Pancreas (tissue), 10 donors: Measurements from ENCODE around the gene RNF40. TPM values are rescaled to one million over a fixed set of nuclear protein-coding genes. Genes with fewer than 3 reads are reported as not detected.
"Not testable (repeated sequence)": the region's sequence is repeated elsewhere in the genome, so short reads cannot be mapped to it uniquely, and the experiment has no call there.

Source experiments
- ATAC-seq, 4 donors: fragments of 200-7000 bp; cut with Tn5 transposase; one replicate each; pipeline versions ENCODE4 v1.8.0 to v1.9.1; 2020; ENCODE audit warnings: mild to moderate bottlenecking in 4 of 4, moderate library complexity in 4 of 4
- DNase-seq, 6 donors: peaks; one replicate each; pipeline ENCODE4 v3.0.0-alpha.2; 2020
- FAIRE-seq: peaks from 2 replicates; lab custom pipeline; 2012; peaks lifted over from hg19 to GRCh38; lab: Jason Lieb, UNC
- H3K27ac ChIP-seq, 4 donors: fragments of 200-600 bp; sonication (generic); 1 replicate in 3 of 4; 2 replicates in 1 of 4; pipeline versions ENCODE4 v1.5.0 to v1.8.0; 2020
- H3K27me3 ChIP-seq, 4 donors: fragments of 200-600 bp; one replicate each; pipeline ENCODE4 v1.8.0; 2021
- H3K36me3 ChIP-seq, 3 donors: fragments of 200-600 bp; sonication (generic) in 1 of 3; one replicate each; pipeline versions ENCODE4 v1.5.0 to v1.8.0; 2020 to 2021
- H3K4me1 ChIP-seq, 3 donors: fragments of 200-600 bp; one replicate each; pipeline ENCODE4 v1.8.0; 2021
- H3K4me3 ChIP-seq, 4 donors: fragments of 200-600 bp; sonication (generic) in 2 of 4; one replicate each; pipeline versions ENCODE4 v1.5.0 to v1.8.0; 2020 to 2021
- H3K9me3 ChIP-seq, 4 donors: fragments of 200-600 bp; one replicate each; pipeline ENCODE4 v1.8.0; 2021
- WGBS, 2 donors: extraction: QIAGEN DNeasy Blood & Tissue Kit; methylation state at CpG; one replicate each; pipeline ENCODE4 v1.1.7; 2013; 5-methylcytosine and 5-hydroxymethylcytosine counted together
- intact Hi-C, 3 donors: fragments of 100-400 bp; cut with DNase I; formaldehyde crosslinking; loops; one replicate each; pipeline versions ENCODE4 v1.11.1 to v1.14.2; 2022
- polyA plus RNA-seq, 2 donors: library from polyadenylated mRNA; stranded (reverse); fragments of 200-250 nt; gene quantifications; one replicate each; pipeline ENCODE4 v1.2.3, GENCODE V29; 2013
- total RNA-seq, 6 donors: library from RNA; stranded (reverse); fragmentation: NEBNext Ultra II Directional in 4 of 6; extraction: Animal tissue kit (Norgen Biotek cat#: 25700) in 4 of 6; gene quantifications; one replicate each; pipeline versions ENCODE4 v1.2.1 to v1.2.4, GENCODE V29; 2021 to 2023
- TF ChIP-seq, protein P1 (sequence below), 4 donors: fragments of 200-600 bp; sonication (generic) in 3 of 4; IDR thresholded peaks; one replicate each; pipeline versions ENCODE4 v1.5.0 to v1.8.0; 2021; ENCODE audit warnings: antibody characterized with exemption in 4 of 4
- donor health status: healthy with polysubstance abuse.
- donor health status: DM: no; HTN: no; CAD: no; lungs with moderate emphysema.
- donor health status: DM: no; HTN: no; CAD: no.
- donor health status: control.
- donor health status: control.
- donor health status: Bipolar disorder and iron deficiency.
- donor health status: DM: yes; HTN: yes; CAD: no.
- donor health status: DM: no; HTN: no; CAD: no.
- donor health status: DM: no; HTN: no; CAD: no.
- donor health status: DM: yes; HTN: yes; CAD: no.

Gene RNF40
- total and polyA plus RNA-seq, 8 donors = 37.7 to 68.4 (median 42.5) TPM

DNA sequence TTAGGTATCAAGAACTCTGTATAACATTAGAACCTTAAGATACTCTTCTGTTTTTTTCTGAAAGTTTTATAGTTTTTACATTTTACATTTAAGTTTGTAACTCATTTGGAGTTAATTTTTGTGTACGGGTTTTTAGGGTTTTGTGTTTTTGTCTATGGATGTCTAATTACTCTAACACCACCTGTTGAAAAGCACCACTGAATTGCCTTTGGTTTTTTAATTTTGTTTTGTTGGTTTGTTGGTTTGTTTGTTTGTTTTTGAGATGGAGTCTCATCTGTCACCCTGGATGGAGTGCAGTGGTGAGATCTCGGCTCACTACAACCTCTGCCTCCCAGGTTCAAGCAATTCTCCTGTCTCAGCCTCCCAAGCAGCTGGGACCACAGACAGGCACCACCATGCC lies 54.6 kb downstream of the RNF40 start:
- WGBS, 2 donors = 54 to 74% methylated on average over 2 of the region's 2 CpGs
- Histone ChIP-seq H3K9me3 (no peaks in the 10 kb centered on the region), H3K36me3 (no peaks in the 10 kb centered on the region), H3K4me1 (peaks cover 0 to 5% (median 3%) of the 10 kb centered on the region in 3 donors), H3K27ac (no peak overlapping the region), H3K4me3 (no peak overlapping the region), H3K27me3 (no peaks in the 10 kb centered on the region)
- DNase-seq = no peak
- TF ChIP-seq, protein P1, sequence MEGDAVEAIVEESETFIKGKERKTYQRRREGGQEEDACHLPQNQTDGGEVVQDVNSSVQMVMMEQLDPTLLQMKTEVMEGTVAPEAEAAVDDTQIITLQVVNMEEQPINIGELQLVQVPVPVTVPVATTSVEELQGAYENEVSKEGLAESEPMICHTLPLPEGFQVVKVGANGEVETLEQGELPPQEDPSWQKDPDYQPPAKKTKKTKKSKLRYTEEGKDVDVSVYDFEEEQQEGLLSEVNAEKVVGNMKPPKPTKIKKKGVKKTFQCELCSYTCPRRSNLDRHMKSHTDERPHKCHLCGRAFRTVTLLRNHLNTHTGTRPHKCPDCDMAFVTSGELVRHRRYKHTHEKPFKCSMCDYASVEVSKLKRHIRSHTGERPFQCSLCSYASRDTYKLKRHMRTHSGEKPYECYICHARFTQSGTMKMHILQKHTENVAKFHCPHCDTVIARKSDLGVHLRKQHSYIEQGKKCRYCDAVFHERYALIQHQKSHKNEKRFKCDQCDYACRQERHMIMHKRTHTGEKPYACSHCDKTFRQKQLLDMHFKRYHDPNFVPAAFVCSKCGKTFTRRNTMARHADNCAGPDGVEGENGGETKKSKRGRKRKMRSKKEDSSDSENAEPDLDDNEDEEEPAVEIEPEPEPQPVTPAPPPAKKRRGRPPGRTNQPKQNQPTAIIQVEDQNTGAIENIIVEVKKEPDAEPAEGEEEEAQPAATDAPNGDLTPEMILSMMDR (IDR thresholded peaks at IDR 0.05) = no peak
- no peak for ATAC-seq
- FAIRE-seq = no peak
- intact Hi-C loops = no loop called here

DNA sequence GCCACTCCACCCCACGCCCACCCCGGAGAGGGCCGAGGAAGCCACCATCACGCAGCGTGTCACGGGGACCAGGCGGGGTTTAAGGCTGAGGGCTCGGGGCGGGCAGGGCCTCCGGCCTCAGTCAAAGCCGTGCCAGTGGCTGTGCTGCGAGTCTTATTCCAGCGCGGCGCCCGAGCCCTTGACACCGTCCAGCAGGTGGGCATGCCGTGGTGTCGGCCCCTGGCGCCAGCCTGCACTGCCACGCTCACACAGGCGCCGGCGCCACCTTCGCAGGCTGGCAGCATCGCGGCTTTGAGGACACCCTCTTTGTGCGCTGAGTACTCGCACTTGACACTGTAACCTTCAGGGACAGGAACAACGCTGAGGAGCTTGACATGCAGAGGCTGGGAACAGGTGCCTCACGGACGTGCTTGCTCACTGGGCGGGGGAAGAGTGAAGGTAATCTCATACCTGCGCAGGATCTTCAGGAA lies 58.9 kb downstream of the RNF40 start:
- no peaks in the 10 kb centered on the region for H3K4me1 ChIP-seq
- H3K27ac ChIP-seq = no peak overlapping the region
- FAIRE-seq (no peak), ATAC-seq (peak in 1 of 4 donors; percentile 45), DNase-seq (peak in 1 of 6 donors; percentile 51)
- no peak overlapping the region for H3K4me3 ChIP-seq
- TF ChIP-seq, protein P1 (IDR thresholded peaks at IDR 0.05) = no peak
- no peaks in the 10 kb centered on the region for H3K27me3 ChIP-seq
- no peaks in the 10 kb centered on the region for H3K36me3 ChIP-seq
- no peaks in the 10 kb centered on the region for H3K9me3 ChIP-seq
- WGBS, 2 donors = 76 to 77% methylated on average over 34 of the region's 34 CpGs
- intact Hi-C loops = no loop called here

DNA sequence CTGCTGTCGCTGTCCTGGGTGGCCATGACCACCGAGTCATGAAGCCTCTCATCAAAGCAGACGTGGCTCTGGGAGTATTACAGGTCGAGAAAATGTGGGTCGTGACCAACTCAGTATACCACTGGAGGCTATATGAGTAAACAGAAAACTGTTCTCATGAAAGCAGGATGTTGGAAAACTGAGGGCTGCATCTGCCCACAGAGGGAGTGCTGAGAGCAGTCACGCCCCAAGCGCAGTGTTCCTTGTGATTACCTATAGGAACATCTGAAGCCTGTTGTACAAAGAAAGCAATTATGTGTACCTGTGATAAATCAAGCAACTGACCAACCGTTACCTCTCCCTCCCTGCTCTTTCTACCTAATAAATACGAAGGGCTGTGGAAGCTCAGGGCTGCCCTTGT lies 59.3 kb downstream of the RNF40 start:
- H3K4me1 ChIP-seq, ATAC-seq, FAIRE-seq, intact Hi-C loops, DNase-seq, H3K4me3 ChIP-seq, H3K36me3 ChIP-seq, H3K9me3 ChIP-seq, H3K27me3 ChIP-seq, H3K27ac ChIP-seq: not testable (repeated sequence)
- 76 to 79% methylated on average over 9 of the region's 9 CpGs for WGBS, 2 donors

DNA sequence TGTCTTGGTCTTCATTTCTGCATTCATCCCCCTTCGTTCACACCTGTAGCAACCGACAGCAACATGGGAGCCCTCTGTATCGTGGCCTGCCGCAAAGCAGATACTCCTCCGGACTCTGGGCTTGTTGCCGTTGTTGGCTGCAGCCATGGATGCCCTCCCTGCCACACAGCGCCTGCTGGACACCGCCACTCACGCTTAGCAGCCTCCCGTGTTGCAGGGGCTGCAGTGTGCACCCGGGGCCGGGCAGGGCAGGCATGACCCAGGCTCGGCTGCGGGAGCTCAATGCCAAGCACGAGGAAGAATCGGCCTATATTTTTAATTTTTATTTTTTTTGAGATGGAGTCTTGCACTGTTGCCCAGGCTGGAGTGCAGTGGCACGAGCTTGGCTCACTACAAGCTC lies 59.8 kb downstream of the RNF40 start:
- Histone ChIP-seq H3K27ac (no peak overlapping the region), H3K27me3 (no peaks in the 10 kb centered on the region), H3K36me3 (no peaks in the 10 kb centered on the region), H3K4me3 (no peak overlapping the region), H3K9me3 (no peaks in the 10 kb centered on the region), H3K4me1 (no peaks in the 10 kb centered on the region)
- DNase-seq = no peak
- TF ChIP-seq, protein P1 (IDR thresholded peaks at IDR 0.05) = no peak
- intact Hi-C loops = no loop called here
- 83 to 89% methylated on average over 17 of the region's 17 CpGs for WGBS, 2 donors
- ATAC-seq = no peak
- no peak for FAIRE-seq

Other genes with a start within 250 kb of the RNF40 start
- gene ZNF768, start 235.8 kb upstream of the RNF40 start, total RNA-seq = 10 to 100 TPM; 11.7 to 21.3 (median 13.5) TPM
- gene ZNF768, start 235.8 kb upstream of the RNF40 start, polyA plus RNA-seq = 10 to 100 TPM; 26.7 to 31.4 TPM
- 1 to 10 TPM; 2.7 to 6.0 (median 4.5) TPM for gene ZNF747, start 227.5 kb upstream of the RNF40 start, total RNA-seq
- gene ZNF747, start 227.5 kb upstream of the RNF40 start, polyA plus RNA-seq = 1 to 10 TPM; 5.5 to 6.9 TPM
- gene ZNF764, start 203.9 kb upstream of the RNF40 start, total RNA-seq = 1 to 10 TPM; 3.1 to 5.6 (median 4.0) TPM
- 1 to 10 TPM; 4.8 to 5.4 TPM for gene ZNF764, start 203.9 kb upstream of the RNF40 start, polyA plus RNA-seq
- 10 to 100 TPM in 2 of 6 donors, 1 to 10 TPM in 4; 7.6 to 11.3 (median 9.6) TPM for gene ZNF688, start 190.6 kb upstream of the RNF40 start, total RNA-seq
- gene ZNF688, start 190.6 kb upstream of the RNF40 start, polyA plus RNA-seq = 10 to 100 TPM; 24.3 to 26.4 TPM
- gene ZNF785, start 176.6 kb upstream of the RNF40 start, total RNA-seq = 10 to 100 TPM in 1 of 6 donors, 1 to 10 TPM in 5; 7.1 to 12.1 (median 8.1) TPM
- 1 to 10 TPM; 6.3 to 8.4 TPM for gene ZNF785, start 176.6 kb upstream of the RNF40 start, polyA plus RNA-seq
- gene ZNF689, start 151.9 kb upstream of the RNF40 start, total RNA-seq = 1 to 10 TPM; 4.2 to 6.1 (median 5.4) TPM
- 1 to 10 TPM; 2.9 to 4.4 TPM for gene ZNF689, start 151.9 kb upstream of the RNF40 start, polyA plus RNA-seq
- gene PRR14, start 111.4 kb upstream of the RNF40 start, total RNA-seq = 10 to 100 TPM; 23.5 to 44.8 (median 26.8) TPM
- gene PRR14, start 111.4 kb upstream of the RNF40 start, polyA plus RNA-seq = 100 to 1,000 TPM; 120 to 164 TPM
- 10 to 100 TPM; 16.1 to 40.4 (median 21.9) TPM for gene FBRS, start 103.9 kb upstream of the RNF40 start, total RNA-seq
- gene FBRS, start 103.9 kb upstream of the RNF40 start, polyA plus RNA-seq = 10 to 100 TPM; 47.0 to 60.0 TPM
- 10 to 100 TPM; 21.3 to 39.6 (median 27.4) TPM for gene SRCAP, start 63.2 kb upstream of the RNF40 start, total RNA-seq
- 10 to 100 TPM in 1 of 2 donors, 1 to 10 TPM in 1; 7.5 to 34.0 TPM for gene SRCAP, start 63.2 kb upstream of the RNF40 start, polyA plus RNA-seq
- 10 to 100 TPM in 3 of 6 donors, 1 to 10 TPM in 3; 7.9 to 15.7 (median 9.5) TPM for gene PHKG2, start 13.9 kb upstream of the RNF40 start, total RNA-seq
- 10 to 100 TPM; 42.1 to 42.3 TPM for gene PHKG2, start 13.9 kb upstream of the RNF40 start, polyA plus RNA-seq
- 1 to 10 TPM; 1.7 to 5.7 (median 3.0) TPM for gene CFAP119, start 260 bp upstream of the RNF40 start, total RNA-seq
- 10 to 100 TPM; 21.4 to 32.1 TPM for gene CFAP119, start 260 bp upstream of the RNF40 start, polyA plus RNA-seq
- gene ZNF629, start 24.9 kb downstream of the RNF40 start, total RNA-seq = 1 to 10 TPM; 4.5 to 8.6 (median 6.2) TPM
- gene ZNF629, start 24.9 kb downstream of the RNF40 start, polyA plus RNA-seq = 1 to 10 TPM; 5.8 to 6.3 TPM
- gene BCL7C, start 131.8 kb downstream of the RNF40 start, total RNA-seq = 10 to 100 TPM in 4 of 6 donors, 1 to 10 TPM in 2; 9.2 to 14.1 (median 10.7) TPM
- gene BCL7C, start 131.8 kb downstream of the RNF40 start, polyA plus RNA-seq = 10 to 100 TPM; 22.3 to 29.3 TPM
- gene CTF1, start 134.3 kb downstream of the RNF40 start, total RNA-seq = 1 to 10 TPM; 1.6 to 3.2 (median 1.9) TPM
- gene CTF1, start 134.3 kb downstream of the RNF40 start, polyA plus RNA-seq = 1 to 10 TPM; 2.5 to 2.9 TPM
- 10 to 100 TPM in 1 of 6 donors, 1 to 10 TPM in 5; 3.8 to 13.5 (median 4.6) TPM for gene FBXL19, start 161.2 kb downstream of the RNF40 start, total RNA-seq
- 10 to 100 TPM; 10.1 to 26.8 TPM for gene FBXL19, start 161.2 kb downstream of the RNF40 start, polyA plus RNA-seq
- 10 to 100 TPM in 4 of 6 donors, 1 to 10 TPM in 2; 8.6 to 12.5 (median 11.4) TPM for gene ORAI3, start 186.7 kb downstream of the RNF40 start, total RNA-seq
- 10 to 100 TPM in 1 of 2 donors, 1 to 10 TPM in 1; 9.5 to 10.3 TPM for gene ORAI3, start 186.7 kb downstream of the RNF40 start, polyA plus RNA-seq
- gene SETD1A, start 195.4 kb downstream of the RNF40 start, total RNA-seq = 10 to 100 TPM in 1 of 6 donors, 1 to 10 TPM in 5; 6.5 to 10.6 (median 8.3) TPM
- 10 to 100 TPM; 12.8 to 17.9 TPM for gene SETD1A, start 195.4 kb downstream of the RNF40 start, polyA plus RNA-seq
- 10 to 100 TPM; 14.2 to 32.1 (median 17.3) TPM for gene HSD3B7, start 222.9 kb downstream of the RNF40 start, total RNA-seq
- 10 to 100 TPM; 16.6 to 28.4 TPM for gene HSD3B7, start 222.9 kb downstream of the RNF40 start, polyA plus RNA-seq
- gene STX1B, start 248.3 kb downstream of the RNF40 start, total RNA-seq = 1 to 10 TPM in 1 of 6 donors, under 1 TPM in 5; 0.16 to 1.4 (median 0.56) TPM
- 1 to 10 TPM in 1 of 2 donors, under 1 TPM in 1; 0.82 to 2.4 TPM for gene STX1B, start 248.3 kb downstream of the RNF40 start, polyA plus RNA-seq